ENCODE results near the gene MGAT3.

MGAT3 gene

DNA sequence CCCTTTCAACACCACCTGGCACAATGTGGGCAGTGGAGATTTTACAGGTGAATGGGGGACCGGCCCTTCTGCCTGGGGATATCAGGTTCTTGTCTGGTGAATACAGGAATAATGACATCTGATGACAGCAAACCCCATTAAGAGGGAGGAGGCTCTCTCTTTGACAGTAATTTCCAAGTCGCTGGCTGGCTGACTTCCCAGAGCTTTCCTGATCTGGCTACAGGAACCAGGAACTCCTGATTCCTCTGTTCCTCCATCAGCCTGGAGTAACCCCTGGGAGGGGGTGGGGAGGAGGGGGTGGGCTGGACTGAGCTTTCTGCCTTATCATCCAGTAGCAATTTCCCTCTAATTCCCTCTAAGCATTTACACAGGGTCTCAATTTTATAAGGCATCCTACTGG is 41.6 kb downstream of the MGAT3 start:
- peak; percentile 69 for DNase-seq
- TF ChIP-seq, protein P1, sequence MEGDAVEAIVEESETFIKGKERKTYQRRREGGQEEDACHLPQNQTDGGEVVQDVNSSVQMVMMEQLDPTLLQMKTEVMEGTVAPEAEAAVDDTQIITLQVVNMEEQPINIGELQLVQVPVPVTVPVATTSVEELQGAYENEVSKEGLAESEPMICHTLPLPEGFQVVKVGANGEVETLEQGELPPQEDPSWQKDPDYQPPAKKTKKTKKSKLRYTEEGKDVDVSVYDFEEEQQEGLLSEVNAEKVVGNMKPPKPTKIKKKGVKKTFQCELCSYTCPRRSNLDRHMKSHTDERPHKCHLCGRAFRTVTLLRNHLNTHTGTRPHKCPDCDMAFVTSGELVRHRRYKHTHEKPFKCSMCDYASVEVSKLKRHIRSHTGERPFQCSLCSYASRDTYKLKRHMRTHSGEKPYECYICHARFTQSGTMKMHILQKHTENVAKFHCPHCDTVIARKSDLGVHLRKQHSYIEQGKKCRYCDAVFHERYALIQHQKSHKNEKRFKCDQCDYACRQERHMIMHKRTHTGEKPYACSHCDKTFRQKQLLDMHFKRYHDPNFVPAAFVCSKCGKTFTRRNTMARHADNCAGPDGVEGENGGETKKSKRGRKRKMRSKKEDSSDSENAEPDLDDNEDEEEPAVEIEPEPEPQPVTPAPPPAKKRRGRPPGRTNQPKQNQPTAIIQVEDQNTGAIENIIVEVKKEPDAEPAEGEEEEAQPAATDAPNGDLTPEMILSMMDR (IDR thresholded peaks at IDR 0.05; ENCODE audit: low read depth, low read length): no peak
- Histone ChIP-seq H3K27me3 (no peaks in the 10 kb centered on the region), H3K36me3 (peaks cover 2% of the 10 kb centered on the region; the same call in 1 of the 2 replicates), H3K4me1 (peaks cover 26% of the 10 kb centered on the region), H3K4me3 (ENCODE audit: low read depth, low read length) (no peak overlapping the region), H3K9me3 (no peaks in the 10 kb centered on the region)

DNA sequence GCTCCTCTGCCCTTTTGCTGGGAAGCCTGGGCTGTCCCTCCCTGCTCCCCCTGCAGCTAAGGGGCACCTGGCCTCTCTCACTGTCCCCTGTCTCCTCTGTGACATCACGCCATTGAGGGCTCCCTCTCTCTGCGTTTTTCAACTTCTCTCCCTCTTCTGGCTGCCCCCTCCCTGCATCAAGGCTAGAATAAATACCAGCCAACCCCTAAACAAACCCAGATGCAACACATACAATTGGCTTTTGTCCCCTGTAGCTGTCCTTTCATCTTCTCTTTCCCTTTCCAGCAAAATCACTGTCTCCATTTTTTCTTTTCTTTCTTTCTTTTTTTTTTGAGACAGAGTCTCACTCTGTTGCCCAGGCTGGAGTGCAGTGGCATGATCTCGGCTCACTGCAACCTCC is 42.0 kb downstream of the MGAT3 start:
- no peaks in the 10 kb centered on the region for H3K27me3 ChIP-seq
- TF ChIP-seq, protein P1 (IDR thresholded peaks at IDR 0.05; ENCODE audit: low read depth, low read length): no peak
- no peak for DNase-seq
- peaks cover 26% of the 10 kb centered on the region for H3K4me1 ChIP-seq
- no peak overlapping the region for H3K4me3 ChIP-seq (ENCODE audit: low read depth, low read length)
- no peaks in the 10 kb centered on the region for H3K9me3 ChIP-seq
- peaks cover 7% of the 10 kb centered on the region; the same call in 1 of the 2 replicates for H3K36me3 ChIP-seq

DNA sequence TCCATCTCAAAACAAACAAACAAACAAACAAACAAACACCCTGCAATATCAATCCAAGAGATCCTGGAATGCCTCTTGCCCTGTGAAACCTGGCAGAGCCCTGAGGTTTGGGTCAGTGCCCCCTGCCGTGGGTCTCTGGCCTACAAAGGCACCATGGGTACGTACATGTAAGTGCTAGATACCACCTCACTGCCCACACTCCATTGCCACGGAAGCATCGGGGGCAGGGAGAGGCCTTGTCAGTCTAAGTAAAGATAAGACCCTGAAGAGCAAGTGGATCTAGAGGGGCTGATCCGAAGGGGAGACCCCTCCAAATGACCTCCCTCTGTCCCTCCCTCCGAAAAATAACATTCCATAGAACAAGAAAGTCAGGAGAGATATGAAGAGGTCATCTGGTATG is 43.3 kb downstream of the MGAT3 start:
- TF ChIP-seq, protein P1 (IDR thresholded peaks at IDR 0.05; ENCODE audit: low read depth, low read length): no peak
- Histone ChIP-seq H3K9me3 (no peaks in the 10 kb centered on the region), H3K4me3 (ENCODE audit: low read depth, low read length) (no peak overlapping the region), H3K4me1 (peaks cover 26% of the 10 kb centered on the region), H3K27me3 (no peaks in the 10 kb centered on the region), H3K36me3 (peaks cover 20% of the 10 kb centered on the region)
- DNase-seq: no peak

DNA sequence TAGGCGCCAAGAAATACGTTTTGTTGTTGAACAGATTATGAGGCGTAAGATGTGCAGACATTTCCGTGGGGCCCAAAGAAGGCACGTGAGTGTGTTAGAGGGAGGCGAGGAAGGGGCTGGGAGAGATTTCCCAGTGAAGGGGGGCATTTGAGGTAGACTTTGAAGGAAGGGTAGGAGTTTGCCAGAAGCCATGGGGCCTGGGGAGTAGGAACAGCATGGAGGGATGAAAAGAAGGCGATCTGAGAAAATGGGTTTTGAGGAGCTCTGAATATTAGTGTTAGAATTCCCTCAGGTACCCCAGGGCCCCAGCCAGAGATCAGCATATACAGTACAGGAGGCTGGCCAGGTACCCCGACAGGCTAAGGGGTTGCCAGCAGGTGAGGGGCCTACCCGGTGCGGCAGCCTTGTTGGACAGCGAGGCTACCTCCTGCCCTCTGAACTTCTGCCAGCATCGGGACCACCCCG is 44.9 kb downstream of the MGAT3 start:
- H3K9me3 ChIP-seq: no peaks in the 10 kb centered on the region
- no peaks in the 10 kb centered on the region for H3K27me3 ChIP-seq
- no peak for DNase-seq
- peaks cover 26% of the 10 kb centered on the region for H3K4me1 ChIP-seq
- H3K36me3 ChIP-seq: peaks cover 35% of the 10 kb centered on the region
- TF ChIP-seq, protein P1 (IDR thresholded peaks at IDR 0.05; ENCODE audit: low read depth, low read length): no peak
- peak overlapping the region; percentile 93 for H3K4me3 ChIP-seq (ENCODE audit: low read depth, low read length)

DNA sequence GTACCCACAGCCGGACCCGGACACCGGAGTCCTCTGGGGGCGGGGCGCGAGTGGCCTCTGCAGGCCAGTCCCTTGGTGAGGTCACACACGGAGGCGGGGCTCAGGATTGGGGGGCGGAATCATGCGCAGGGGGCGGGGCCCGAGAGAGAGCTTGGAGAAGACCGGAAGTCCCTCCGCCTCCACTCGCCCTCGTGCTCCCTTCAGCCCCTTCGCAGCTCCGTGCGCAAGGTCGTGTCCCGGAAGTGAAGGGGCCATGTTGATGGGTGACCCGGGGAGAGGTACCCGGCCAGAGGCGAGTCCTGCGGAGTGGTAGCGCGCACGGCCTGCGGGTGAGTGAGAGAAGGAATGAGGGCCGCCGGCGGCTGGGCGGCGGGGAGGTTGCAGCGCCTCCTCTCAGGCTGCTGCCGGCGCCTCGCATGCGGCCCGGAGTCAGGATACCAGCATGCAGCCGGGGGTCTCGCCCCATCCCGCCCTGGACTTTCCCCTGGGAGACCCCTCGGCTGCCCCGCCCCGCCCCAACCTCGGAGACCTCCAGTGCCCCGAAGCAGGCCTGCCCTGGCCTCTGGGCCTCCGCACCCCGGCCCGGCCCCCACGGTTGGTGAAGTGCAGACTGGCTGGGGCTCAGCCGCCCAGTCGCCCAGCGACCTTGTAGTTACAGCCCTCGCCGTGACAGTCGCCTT is 45.4 kb downstream of the MGAT3 start, which contains the start of gene MIEF1:
Gene MIEF1 (plus strand): TSS at position 182 of the 680 bp plus-strand sequence. CDS start 9,005 bp downstream, outside the sequence.
- peaks cover 26% of the 10 kb centered on the region for H3K4me1 ChIP-seq

More for the DNA sequence above, 45.4 kb downstream of the MGAT3 start, which contains the start of gene MIEF1:
- Histone ChIP-seq H3K9me3 (no peaks in the 10 kb centered on the region), H3K4me3 (ENCODE audit: low read depth, low read length) (peak within 1 kb of the TSS; percentile 93), H3K27me3 (no peaks in the 10 kb centered on the region), H3K36me3 (peaks cover 41% of the 10 kb centered on the region)
- TF ChIP-seq, protein P1 (IDR thresholded peaks at IDR 0.05; ENCODE audit: low read depth, low read length): no peak
- DNase-seq: peak; percentile 98
